ENCODE measurements around the gene HPD.
"Not testable (repeated sequence)": the region's sequence is repeated elsewhere in the genome, so short reads cannot be mapped to it uniquely, and the experiment has no call there.

Gene HPD

DNA sequence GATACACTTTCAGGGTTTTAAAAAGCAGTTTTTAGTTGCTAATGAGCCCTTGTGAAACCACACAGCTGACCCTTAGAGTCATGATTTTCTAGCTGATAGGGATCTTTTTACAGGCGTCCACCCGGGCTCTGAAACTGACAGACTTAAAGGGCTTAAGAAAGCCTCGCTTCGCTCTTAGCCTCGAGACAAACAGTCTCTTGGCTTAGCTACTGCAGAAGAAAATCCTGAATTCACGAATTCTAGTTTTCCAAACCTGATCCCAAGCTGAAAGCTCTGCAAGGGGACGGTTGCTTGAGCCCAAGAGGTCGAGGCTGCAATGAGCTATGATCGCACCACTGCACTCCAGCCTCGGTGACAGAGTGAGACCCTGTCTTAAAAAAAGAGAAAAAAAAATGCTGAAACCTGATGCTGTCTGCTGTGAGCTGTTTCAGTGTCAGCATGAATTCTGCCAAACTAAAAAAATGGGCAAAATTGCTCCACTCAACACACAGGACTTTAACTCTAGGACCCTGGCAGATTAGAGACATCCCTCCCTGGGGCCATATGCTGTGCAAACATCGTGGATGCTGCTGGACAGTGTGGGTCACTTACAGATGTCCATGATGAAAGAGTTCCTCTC lies 3.1 kb upstream of the HPD start:
- H3K4me3 ChIP-seq (ENCODE audit: low read depth in 1 of 2, low read length in 1 of 2): no peak overlapping the region
- H3K4me1 ChIP-seq (ENCODE audit: control insufficient read depth in 1 of 2, insufficient read depth in 1 of 2, low read depth in 1 of 2, low read length in 1 of 2): peaks cover 20 to 25% of the 10 kb centered on the region in 2 experiments
- no peaks in the 10 kb centered on the region for H3K9me3 ChIP-seq
- TF ChIP-seq, protein P1, sequence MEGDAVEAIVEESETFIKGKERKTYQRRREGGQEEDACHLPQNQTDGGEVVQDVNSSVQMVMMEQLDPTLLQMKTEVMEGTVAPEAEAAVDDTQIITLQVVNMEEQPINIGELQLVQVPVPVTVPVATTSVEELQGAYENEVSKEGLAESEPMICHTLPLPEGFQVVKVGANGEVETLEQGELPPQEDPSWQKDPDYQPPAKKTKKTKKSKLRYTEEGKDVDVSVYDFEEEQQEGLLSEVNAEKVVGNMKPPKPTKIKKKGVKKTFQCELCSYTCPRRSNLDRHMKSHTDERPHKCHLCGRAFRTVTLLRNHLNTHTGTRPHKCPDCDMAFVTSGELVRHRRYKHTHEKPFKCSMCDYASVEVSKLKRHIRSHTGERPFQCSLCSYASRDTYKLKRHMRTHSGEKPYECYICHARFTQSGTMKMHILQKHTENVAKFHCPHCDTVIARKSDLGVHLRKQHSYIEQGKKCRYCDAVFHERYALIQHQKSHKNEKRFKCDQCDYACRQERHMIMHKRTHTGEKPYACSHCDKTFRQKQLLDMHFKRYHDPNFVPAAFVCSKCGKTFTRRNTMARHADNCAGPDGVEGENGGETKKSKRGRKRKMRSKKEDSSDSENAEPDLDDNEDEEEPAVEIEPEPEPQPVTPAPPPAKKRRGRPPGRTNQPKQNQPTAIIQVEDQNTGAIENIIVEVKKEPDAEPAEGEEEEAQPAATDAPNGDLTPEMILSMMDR (IDR thresholded peaks at IDR 0.05): no peak
- H3K27ac ChIP-seq: no peak overlapping the region
- H3K27me3 ChIP-seq: no peaks in the 10 kb centered on the region
- H3K36me3 ChIP-seq: no peaks in the 10 kb centered on the region

DNA sequence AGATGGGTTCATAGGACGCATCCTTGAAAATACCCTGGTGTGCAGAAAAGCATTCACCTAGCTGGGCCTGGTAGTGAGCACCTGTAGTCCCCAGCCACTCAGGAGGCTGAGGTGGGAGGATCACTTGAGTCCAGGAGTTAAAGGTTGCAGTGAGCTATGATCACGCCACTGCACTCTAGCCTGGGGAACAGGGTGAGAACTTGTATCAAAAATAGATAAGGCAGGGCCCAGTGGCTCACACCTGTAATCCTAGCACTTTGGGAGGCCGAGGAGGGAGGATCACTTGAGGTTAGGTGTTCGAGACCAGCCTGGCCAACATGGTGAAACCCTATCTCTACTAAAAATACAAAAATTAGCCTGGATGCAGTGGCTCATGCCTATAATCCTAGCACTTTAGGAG lies 2.0 kb upstream of the HPD start:
- H3K4me3 ChIP-seq (ENCODE audit: low read depth in 1 of 2, low read length in 1 of 2); H3K36me3 ChIP-seq; H3K27ac ChIP-seq; H3K27me3 ChIP-seq; H3K9me3 ChIP-seq: not testable (repeated sequence)
- peaks cover 24 to 36% of the 10 kb centered on the region in 2 experiments for H3K4me1 ChIP-seq (ENCODE audit: control insufficient read depth in 1 of 2, insufficient read depth in 1 of 2, low read depth in 1 of 2, low read length in 1 of 2)

DNA sequence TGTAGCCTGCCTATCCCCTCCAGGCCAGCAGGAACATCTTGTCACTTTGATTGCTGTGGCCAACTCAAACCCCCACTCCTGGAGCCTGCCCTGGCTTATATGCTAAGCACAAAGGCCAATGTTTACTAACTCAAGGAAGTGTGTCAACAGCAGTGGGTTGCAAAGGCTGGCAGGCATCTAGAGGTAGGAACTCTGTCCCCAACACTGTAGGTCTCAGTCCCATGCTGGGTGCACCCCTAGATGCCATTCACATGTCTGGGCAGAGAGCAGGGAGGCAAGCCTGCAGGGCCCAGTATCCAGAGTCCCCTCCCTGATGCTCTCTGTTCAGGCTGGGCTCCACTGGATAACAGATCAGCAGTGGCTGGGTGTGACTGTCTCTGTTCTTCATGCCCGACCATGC lies 1.6 kb upstream of the HPD start:
- H3K9me3 ChIP-seq: no peaks in the 10 kb centered on the region
- TF ChIP-seq, protein P1 (IDR thresholded peaks at IDR 0.05): no peak
- H3K27ac ChIP-seq: peak overlapping the region; percentile 29
- H3K4me1 ChIP-seq (ENCODE audit: control insufficient read depth in 1 of 2, insufficient read depth in 1 of 2, low read depth in 1 of 2, low read length in 1 of 2): peaks cover 27 to 40% of the 10 kb centered on the region in 2 experiments
- H3K36me3 ChIP-seq: no peaks in the 10 kb centered on the region
- H3K4me3 ChIP-seq (ENCODE audit: low read depth in 1 of 2, low read length in 1 of 2): no peak overlapping the region
- H3K27me3 ChIP-seq: no peaks in the 10 kb centered on the region

DNA sequence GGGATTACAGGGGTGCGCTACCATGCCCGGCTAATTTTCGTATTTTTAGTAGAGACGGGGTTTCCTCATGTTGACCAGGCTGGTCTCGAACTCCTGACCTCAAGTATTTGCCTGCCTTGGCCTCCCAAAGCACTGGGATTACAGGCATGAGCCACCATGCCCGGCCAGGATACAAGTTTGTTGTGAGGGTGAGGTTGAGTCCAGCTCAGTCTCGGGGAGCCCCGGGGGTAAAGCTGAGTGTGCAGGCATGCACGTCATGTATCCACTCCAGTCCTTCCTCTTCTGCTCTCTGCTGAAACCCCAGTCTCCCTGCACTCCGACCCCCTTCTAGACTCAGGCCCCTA lies 369 bp downstream of the HPD start:
- Histone ChIP-seq H3K4me3 (ENCODE audit: low read depth in 1 of 2, low read length in 1 of 2) (no peak overlapping the region), H3K27me3 (no peaks in the 10 kb centered on the region), H3K36me3 (no peaks in the 10 kb centered on the region), H3K9me3 (no peaks in the 10 kb centered on the region), H3K27ac (no peak overlapping the region), H3K4me1 (ENCODE audit: control insufficient read depth in 1 of 2, insufficient read depth in 1 of 2, low read depth in 1 of 2, low read length in 1 of 2) (peaks cover 35 to 49% of the 10 kb centered on the region in 2 experiments)
- TF ChIP-seq, protein P1 (IDR thresholded peaks at IDR 0.05): no peak

DNA sequence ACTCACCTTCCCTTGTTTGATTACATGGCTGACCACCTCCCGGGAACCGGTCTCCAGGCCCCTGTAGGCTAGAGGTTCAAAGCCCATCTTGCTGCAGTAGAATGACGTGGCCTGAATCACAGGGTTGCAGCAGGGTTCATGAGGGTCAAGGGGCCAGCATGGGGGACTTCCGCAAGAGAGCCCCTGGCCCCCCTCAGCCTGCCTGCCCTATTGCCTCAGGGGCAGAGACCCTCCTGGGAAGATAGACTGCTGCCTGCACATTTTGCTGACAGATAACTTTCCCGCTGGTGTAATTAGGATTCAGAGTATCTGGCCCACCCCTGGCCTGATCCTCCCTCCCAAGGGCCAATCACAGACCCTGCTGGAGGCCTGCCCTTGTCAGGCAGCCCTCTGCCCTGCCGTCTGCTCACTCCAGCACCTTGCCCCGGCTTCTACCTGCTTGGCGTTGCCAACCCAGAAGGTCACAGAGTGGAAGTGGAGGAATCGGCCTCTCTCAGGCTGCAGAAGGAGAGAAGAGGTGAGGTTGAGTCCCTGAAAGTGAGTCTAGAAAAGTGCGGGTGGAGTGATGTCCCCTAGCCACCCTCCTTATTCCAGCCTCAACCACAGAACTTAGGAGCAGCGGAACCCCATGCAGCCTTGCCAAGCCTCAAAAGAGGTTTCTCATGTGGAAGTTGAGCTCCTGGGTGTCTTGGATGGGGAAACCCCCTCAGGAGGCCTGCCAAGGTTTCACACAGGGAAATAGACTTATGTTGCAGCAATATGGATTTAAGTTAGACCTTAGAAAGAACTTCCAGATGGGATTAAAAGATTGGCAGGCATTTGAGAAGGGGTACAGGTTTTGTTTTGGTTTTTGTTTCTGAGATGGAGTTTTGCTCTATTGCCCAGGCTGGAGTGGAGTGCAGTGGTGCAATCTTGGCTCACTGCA lies 1.1 kb downstream of the HPD start:
- H3K27ac ChIP-seq: peak overlapping the region; percentile 57
- H3K36me3 ChIP-seq: no peaks in the 10 kb centered on the region

DNA sequence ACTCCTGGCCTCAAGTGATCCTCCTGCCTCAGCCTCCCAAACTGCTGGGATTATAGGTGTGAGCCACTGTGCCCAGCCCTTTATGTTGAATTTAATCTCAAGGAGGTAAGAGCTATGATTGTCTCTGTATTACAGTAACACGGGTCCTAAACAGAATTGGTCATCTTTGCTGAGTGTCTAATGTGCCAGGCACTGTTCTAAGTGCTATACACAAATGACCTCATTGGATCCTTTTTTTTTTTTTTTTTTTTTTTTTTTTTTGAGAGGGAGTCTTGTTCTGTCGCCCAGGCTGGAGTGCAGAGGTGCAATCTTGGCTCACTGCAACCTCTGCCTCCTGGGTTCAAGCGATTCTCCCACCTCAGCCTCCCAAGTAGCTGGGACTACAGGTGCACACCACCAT lies 6.3 kb downstream of the HPD start:
- H3K4me3 ChIP-seq (ENCODE audit: low read depth in 1 of 2, low read length in 1 of 2); H3K27me3 ChIP-seq; H3K36me3 ChIP-seq; H3K27ac ChIP-seq; H3K9me3 ChIP-seq: not testable (repeated sequence)
- peaks cover 35 to 45% of the 10 kb centered on the region in 2 experiments for H3K4me1 ChIP-seq (ENCODE audit: control insufficient read depth in 1 of 2, insufficient read depth in 1 of 2, low read depth in 1 of 2, low read length in 1 of 2)

More for the DNA sequence above, 1.1 kb downstream of the HPD start:
- TF ChIP-seq, protein P1 (IDR thresholded peaks at IDR 0.05): no peak
- Histone ChIP-seq H3K27me3 (no peaks in the 10 kb centered on the region), H3K9me3 (no peaks in the 10 kb centered on the region), H3K4me3 (ENCODE audit: low read depth in 1 of 2, low read length in 1 of 2) (no peak overlapping the region), H3K4me1 (ENCODE audit: control insufficient read depth in 1 of 2, insufficient read depth in 1 of 2, low read depth in 1 of 2, low read length in 1 of 2) (peaks cover 35 to 49% of the 10 kb centered on the region in 2 experiments)
